T47D (cell line): Measurements from ENCODE around the gene BMPER.

Experiments
- DNase-seq, 2 experiments: peaks; one replicate each; pipeline versions ENCODE4 v3.0.0 to v3.0.0-alpha.2; 2011 to 2012; ENCODE audit warnings: low read depth in 1 of 2, low spot score in 1 of 2
- JUND ChIP-seq: IDR thresholded peaks from 2 replicates; pipeline ENCODE4 v1.6.1; 2012; ENCODE audit warnings: low read depth
- in situ Hi-C: cut with HindIII; loops from 2 replicates; pipeline ENCODE4 v1.10.0; 2016; ENCODE audit warnings: low sequenced_read_pairs, low pct_unique_long_range_greater_than_20kb

The BMPER gene

DNA sequence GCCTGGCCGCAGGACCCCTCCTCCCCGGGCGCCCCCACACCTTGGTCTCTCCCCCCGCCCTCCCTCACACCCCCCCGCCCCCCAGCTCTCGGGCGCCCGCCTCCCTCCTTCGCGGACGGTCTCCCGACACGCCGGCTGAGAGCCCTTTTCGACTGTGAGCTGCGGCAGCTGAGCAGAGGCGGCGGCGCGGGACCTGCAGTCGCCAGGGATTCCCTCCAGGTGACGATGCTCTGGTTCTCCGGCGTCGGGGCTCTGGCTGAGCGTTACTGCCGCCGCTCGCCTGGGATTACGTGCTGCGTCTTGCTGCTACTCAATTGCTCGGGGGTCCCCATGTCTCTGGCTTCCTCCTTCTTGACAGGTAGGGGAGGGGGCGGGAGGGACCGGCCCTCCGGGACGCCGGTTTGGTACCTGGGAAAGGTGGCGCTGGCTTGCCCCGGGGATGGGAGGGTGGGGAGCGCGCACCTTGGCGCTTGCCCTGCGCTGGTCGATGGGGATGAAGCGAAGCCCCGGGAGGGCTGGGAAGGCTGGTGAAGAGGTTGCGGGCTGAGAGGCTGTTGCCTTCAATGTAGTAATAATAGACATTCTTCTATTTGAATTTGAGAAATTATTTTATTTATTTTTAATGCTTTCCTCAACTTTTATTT, at the start of gene BMPER:
TSS of gene BMPER (plus strand) at position 151 of the 644 bp plus-strand sequence. CDS start at position 226, 75 bp downstream.
- no peak for TF ChIP-seq JUND
- in situ Hi-C loops = no loop called here
- peak; percentile 57 to 61 for DNase-seq

DNA sequence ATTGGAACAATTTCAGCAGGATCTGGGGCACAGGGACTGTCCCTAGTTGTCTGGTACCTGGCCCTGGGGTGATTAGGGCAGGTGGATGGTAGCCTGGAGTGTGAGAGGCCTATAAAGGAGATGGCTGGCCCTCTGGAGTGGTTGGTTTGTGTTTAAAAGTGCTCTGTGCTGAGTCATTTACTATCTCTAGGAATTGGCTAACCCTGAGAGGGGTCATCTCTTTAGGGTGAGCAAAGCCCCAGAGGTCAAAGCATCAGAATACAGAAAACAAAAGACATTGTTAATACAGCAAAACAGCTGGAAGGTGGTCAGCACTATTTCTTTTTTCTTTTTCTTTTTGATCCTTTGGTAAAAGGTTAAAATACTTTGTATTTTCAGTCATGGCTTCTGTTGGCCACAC, 43.4 kb upstream of the BMPER start:
- in situ Hi-C loops = no loop called here
- no peak for DNase-seq
- TF ChIP-seq JUND = no peak

- in situ Hi-C loops = no loop called here
- no peak for TF ChIP-seq JUND
- no peak for DNase-seq
These were observed 42.2 kb upstream of the BMPER start for GRCh38 chr7:33862946-33863814.

- TF ChIP-seq JUND = no peak
- peak; percentile 49 to 76 for DNase-seq
- in situ Hi-C loops = no loop called here
These were observed 37.2 kb upstream of the BMPER start for GRCh38 chr7:33868166-33868565.

GRCh38 chr7:33869176-33869575, 36.2 kb upstream of the BMPER start:
- in situ Hi-C loops = no loop called here
- no peak for DNase-seq
- TF ChIP-seq JUND = no peak

DNA sequence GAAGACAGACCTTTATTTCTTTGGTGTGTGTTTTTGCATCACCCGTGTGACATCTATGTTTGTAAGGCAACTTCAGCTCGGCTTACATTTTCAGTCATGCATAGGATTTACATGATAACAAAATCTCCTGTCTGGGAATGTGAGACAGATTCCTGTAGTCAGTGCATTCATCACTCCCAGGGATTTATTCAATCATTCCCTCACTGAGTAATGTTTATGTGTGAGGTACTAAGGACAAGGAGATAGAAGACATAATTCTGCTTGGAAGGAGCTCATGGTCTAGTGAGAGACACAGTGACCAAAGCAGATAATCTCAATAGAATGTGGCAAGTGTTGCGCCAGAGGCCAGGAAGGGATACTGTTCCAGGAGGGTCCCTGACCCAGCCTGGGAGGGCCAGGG, 35.2 kb upstream of the BMPER start:
- in situ Hi-C loops = no loop called here
- no peak for TF ChIP-seq JUND

DNA sequence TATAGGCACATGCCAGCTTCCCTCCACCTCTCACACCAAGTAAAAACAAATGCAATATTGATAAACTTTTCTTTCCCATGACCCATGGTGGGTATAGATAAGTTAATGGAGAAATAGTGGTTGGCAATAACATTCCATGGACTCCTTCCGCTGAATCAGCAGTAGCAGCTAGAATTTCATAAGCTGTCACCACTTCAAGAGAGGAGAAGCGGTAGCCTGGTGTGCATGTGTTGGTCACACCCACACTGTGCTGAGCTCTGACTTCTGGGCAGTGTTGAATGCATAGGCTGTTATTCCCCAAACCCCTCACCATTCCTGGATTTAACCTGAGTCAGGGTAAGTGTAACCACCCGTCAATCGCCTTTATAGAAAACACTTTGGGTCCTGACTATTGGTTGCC, 32.5 kb upstream of the BMPER start:
- no peak for TF ChIP-seq JUND
- DNase-seq = no peak
- in situ Hi-C loops = no loop called here

More for the DNA sequence above, 35.2 kb upstream of the BMPER start:
- no peak for DNase-seq

- in situ Hi-C loops = no loop called here
- no peak for TF ChIP-seq JUND
- no peak for DNase-seq
These were observed 31.8 kb upstream of the BMPER start for GRCh38 chr7:33873518-33873917.

DNA sequence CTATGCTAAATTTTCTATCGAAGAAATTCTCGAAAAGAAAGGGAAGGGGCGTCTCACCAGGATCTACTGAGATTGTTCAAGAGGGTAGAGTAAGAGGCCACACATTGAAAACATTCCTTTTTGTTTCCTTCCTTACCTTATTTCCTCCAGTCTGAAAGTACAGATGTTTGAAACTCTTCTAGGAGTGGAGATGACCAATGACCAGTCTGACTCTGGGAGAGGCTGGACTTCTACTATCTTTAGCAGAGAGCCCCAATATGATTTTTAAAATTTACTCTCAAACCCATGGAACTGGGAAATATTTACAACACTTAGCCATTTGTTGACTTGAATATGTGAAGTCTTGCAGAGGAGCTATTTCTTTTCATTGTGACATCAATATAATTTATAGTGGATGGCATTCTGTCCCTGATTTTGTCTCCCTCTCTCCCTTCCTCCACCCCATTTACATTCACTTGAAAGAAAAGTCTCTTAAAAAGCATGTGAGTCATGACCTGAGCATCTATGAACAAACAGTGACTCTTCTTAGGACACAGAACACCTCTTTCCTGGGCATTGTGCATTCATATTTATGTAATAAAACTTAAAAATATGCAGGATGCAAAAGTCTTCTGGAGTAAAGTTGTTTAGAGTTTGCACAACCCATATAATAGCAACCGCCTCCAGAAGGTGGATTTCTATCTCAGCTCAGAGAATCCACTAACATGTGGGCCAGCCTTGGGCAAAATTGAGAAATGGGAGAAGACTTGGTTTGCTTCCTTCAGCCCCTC, 31.2 kb upstream of the BMPER start:
- in situ Hi-C loops = no loop called here
- no peak for TF ChIP-seq JUND
- peak in 1 of 2 experiments; percentile 22 for DNase-seq

DNA sequence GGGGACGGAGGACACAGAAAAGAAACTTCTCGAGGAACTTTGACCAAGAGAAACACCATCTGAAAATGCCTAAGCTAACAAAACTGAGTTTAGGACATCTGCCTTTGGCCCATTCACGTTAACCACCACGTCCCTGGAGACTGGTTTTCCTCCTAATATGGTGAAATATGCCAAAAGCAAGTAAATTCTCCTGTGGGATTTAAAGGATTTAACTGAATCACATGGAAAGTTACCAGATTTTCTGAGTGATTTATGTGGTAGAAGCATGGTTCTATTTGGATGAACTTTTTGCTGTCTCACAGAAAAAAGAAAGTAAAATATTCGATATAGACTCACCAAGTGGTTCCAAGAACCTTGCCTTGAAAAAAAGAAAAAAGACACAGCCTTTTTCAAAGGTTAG, 30.4 kb upstream of the BMPER start:
- DNase-seq = no peak
- TF ChIP-seq JUND = no peak
- in situ Hi-C loops = no loop called here

DNA sequence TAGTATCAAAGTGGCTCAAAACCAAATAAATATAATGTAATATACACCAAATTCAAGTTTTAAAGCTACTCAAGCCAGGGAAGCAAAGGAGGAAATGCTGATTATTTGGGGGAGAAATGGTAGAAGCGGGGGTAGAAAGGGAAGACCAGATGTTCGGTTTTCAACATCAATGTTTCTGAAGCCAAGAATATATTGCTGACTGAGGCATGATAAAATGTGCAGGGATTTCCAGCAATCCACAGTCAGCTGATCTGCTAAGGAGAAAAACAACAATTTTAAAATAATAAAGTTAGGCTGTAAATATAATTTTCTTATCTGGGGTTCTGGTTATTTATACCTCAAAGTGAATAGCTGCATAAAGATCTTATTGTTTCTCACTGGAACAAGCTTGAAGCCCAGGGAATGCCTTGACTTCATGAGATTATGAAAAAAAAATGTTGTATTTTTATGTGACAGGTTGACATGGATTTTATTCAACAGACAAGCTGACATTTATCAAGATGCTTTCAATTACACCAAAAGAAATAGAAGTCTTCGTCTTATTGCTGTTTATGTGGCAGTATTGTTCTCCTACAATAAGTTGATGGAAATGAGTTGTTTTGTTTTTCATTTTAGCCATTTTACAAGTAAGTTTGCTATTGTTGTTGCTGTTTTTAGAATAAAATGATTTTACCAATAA, 28.6 kb upstream of the BMPER start:
- in situ Hi-C loops = no loop called here
- TF ChIP-seq JUND = no peak
- no peak for DNase-seq

DNA sequence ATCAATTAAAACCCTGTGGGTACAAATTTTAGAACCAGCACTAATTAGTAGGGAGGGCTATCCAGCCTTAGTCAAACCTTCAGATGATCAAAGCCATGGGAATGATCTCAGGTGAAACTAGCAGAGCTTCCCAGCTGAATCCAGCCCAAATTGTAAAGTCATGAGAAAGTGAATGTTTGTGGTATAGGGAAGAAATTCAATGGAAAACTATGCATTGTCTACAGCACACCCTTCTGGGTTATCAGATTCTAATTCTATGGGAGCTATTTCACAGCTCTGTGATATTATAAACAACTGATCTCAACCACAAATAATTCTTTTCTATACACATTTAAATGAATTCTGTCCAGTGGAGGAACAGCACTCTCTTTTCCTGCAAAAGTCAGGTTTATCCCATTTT, 24.6 kb upstream of the BMPER start:
- no peak for DNase-seq
- in situ Hi-C loops = no loop called here
- no peak for TF ChIP-seq JUND
